RPMI7951 (cell line): ENCODE data around the gene LDLRAD3. TPM values are rescaled to one million over a fixed set of nuclear protein-coding genes. Genes with fewer than 3 reads are reported as not detected.
"Not testable (repeated sequence)": the region's sequence is repeated elsewhere in the genome, so short reads cannot be mapped to it uniquely, and the experiment has no call there.

Experiments
- DNase-seq: peaks from one replicate; pipeline ENCODE4 v3.0.0-alpha.2; 2012; ENCODE audit warnings: low read depth
- total RNA-seq: library from RNA; depleted of rRNA; stranded (reverse); fragments of >200 nt; shearing (Covaris generic); gene quantifications from 2 replicates; pipeline ENCODE4 v1.2.3, GENCODE V29; 2014

Gene LDLRAD3
- total RNA-seq, 1 experiment from 2014 or later = 3.8 TPM

GRCh38 chr11:35990816-35991215, 47.0 kb downstream of the LDLRAD3 start:
- DNase-seq = no peak

GRCh38 chr11:35992548-35992947, 48.7 kb downstream of the LDLRAD3 start:
- DNase-seq = no peak

GRCh38 chr11:35994421-35994820, 50.6 kb downstream of the LDLRAD3 start:
- no peak for DNase-seq

GRCh38 chr11:35995681-35996271, 51.9 kb downstream of the LDLRAD3 start:
- DNase-seq = no peak

- no peak for DNase-seq
Observed at GRCh38 chr11:35997902-35998520, 54.1 kb downstream of the LDLRAD3 start.

GRCh38 chr11:35998634-35999033, 54.8 kb downstream of the LDLRAD3 start:
- no peak for DNase-seq

- DNase-seq = no peak
Observed at GRCh38 chr11:36000616-36001190, 56.8 kb downstream of the LDLRAD3 start.

- DNase-seq = peak; percentile 19
Observed at GRCh38 chr11:36002196-36002595, 58.3 kb downstream of the LDLRAD3 start.

- no peak for DNase-seq
Observed at GRCh38 chr11:36002796-36003195, 58.9 kb downstream of the LDLRAD3 start.

GRCh38 chr11:36006556-36006955, 62.7 kb downstream of the LDLRAD3 start:
- DNase-seq = no peak

- DNase-seq = no peak
Observed at GRCh38 chr11:36007127-36007655, 63.3 kb downstream of the LDLRAD3 start.

GRCh38 chr11:36008584-36008983, 64.7 kb downstream of the LDLRAD3 start:
- peak; percentile 18 for DNase-seq

- DNase-seq = peak; percentile 56
Observed at GRCh38 chr11:36009473-36009872, 65.6 kb downstream of the LDLRAD3 start.

GRCh38 chr11:36010010-36010740, 66.3 kb downstream of the LDLRAD3 start:
- DNase-seq = peak; percentile 24

GRCh38 chr11:36011574-36011973, 67.7 kb downstream of the LDLRAD3 start:
- DNase-seq = no peak

GRCh38 chr11:36012455-36012854, 68.6 kb downstream of the LDLRAD3 start:
- DNase-seq = peak; percentile 57

GRCh38 chr11:36012979-36013378, 69.1 kb downstream of the LDLRAD3 start:
- no peak for DNase-seq

- not testable (repeated sequence) for DNase-seq
Observed at GRCh38 chr11:36013446-36013845, 69.6 kb downstream of the LDLRAD3 start.

GRCh38 chr11:36013950-36014897, 70.4 kb downstream of the LDLRAD3 start:
- DNase-seq = no peak

GRCh38 chr11:36014898-36015665, 71.2 kb downstream of the LDLRAD3 start:
- no peak for DNase-seq
